Breast epithelium (tissue), 3 donors: ENCODE results near the gene SPINK9.

ENCODE experiments used
- POLR2A ChIP-seq: fragments of 450-650 bp; IDR thresholded peaks from one replicate; pipeline ENCODE4 v1.6.1; 2016; ENCODE audit warnings: antibody characterized with exemption, mild to moderate bottlenecking, moderate library complexity
- TF ChIP-seq, protein P1 (sequence below), 3 donors: fragments of 450-650 bp; IDR thresholded peaks; one replicate each; pipeline ENCODE4 v1.5.1; 2016 to 2017; ENCODE audit warnings: antibody characterized with exemption in 3 of 3, mild to moderate bottlenecking in 3 of 3, moderate library complexity in 3 of 3

DNA sequence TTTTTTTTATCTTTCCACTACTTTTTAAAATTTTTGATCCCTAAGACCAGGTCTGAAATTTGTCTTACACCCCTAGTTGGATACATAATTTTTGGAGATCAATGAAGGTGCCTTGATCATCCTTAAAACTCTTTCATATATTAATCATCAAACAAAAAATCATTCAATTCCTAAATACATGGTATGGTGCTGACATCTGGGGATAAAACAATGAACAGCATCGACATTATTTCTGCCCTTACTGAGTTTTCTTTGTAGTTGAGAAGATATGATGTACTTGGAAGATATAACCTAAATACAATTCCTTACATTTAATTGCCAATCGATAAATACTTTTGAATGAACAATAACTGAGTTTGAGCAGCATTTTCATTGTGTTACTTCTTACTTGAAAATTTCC, 18.3 kb downstream of the SPINK9 start:
- TF ChIP-seq, protein P1, sequence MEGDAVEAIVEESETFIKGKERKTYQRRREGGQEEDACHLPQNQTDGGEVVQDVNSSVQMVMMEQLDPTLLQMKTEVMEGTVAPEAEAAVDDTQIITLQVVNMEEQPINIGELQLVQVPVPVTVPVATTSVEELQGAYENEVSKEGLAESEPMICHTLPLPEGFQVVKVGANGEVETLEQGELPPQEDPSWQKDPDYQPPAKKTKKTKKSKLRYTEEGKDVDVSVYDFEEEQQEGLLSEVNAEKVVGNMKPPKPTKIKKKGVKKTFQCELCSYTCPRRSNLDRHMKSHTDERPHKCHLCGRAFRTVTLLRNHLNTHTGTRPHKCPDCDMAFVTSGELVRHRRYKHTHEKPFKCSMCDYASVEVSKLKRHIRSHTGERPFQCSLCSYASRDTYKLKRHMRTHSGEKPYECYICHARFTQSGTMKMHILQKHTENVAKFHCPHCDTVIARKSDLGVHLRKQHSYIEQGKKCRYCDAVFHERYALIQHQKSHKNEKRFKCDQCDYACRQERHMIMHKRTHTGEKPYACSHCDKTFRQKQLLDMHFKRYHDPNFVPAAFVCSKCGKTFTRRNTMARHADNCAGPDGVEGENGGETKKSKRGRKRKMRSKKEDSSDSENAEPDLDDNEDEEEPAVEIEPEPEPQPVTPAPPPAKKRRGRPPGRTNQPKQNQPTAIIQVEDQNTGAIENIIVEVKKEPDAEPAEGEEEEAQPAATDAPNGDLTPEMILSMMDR (IDR thresholded peaks at IDR 0.05) = no peak
- TF ChIP-seq POLR2A = no peak
